Lung (tissue), 16 donors: ENCODE data around the gene DIRAS2. TPM values are rescaled to one million over a fixed set of nuclear protein-coding genes. Genes with fewer than 3 reads are reported as not detected.

Experiments used
- ATAC-seq: fragments of 200-7000 bp; cut with Tn5 transposase; one replicate; pipeline ENCODE4 v1.9.1; 2020; ENCODE audit warnings: moderate number of reproducible peaks; ENCODE audit not compliant: insufficient read depth, low FRiP score
- DNase-seq, 3 donors: peaks; one replicate each; pipeline ENCODE4 v3.0.0-alpha.2; 2013 to 2017
- H3K27ac ChIP-seq, 2 donors: one replicate each; pipeline ENCODE4 v1.5.1; 2013; ENCODE audit warnings: mild to moderate bottlenecking in 2 of 2, moderate library complexity in 2 of 2, control low read depth in 1 of 2, inconsistent platforms in 1 of 2, low read depth in 1 of 2, low read length in 1 of 2
- H3K27me3 ChIP-seq, 3 donors: one replicate each; pipeline ENCODE4 v1.5.1; 2013; ENCODE audit warnings: low read length in 2 of 3; ENCODE audit not compliant: control insufficient read depth in 3 of 3, insufficient read depth in 3 of 3
- H3K36me3 ChIP-seq, 4 donors: one replicate each; pipeline ENCODE4 v1.5.1; 2013; ENCODE audit warnings: low read length in 4 of 4, mild to moderate bottlenecking in 1 of 4, moderate library complexity in 1 of 4; ENCODE audit not compliant: control insufficient read depth in 4 of 4, insufficient read depth in 4 of 4
- H3K4me1 ChIP-seq, 5 donors: one replicate each; pipeline ENCODE4 v1.5.1; 2013; ENCODE audit warnings: low read length in 5 of 5, mild to moderate bottlenecking in 2 of 5, moderate library complexity in 1 of 5; ENCODE audit not compliant: control insufficient read depth in 5 of 5, insufficient read depth in 5 of 5
- H3K4me3 ChIP-seq: one replicate; pipeline ENCODE4 v1.5.1; 2013; ENCODE audit warnings: mild to moderate bottlenecking, control low read depth, moderate library complexity
- H3K9ac ChIP-seq, 2 donors: one replicate each; pipeline ENCODE4 v1.5.1; 2013; ENCODE audit warnings: low read length in 2 of 2, control low read depth in 1 of 2; ENCODE audit not compliant: insufficient read depth in 1 of 2
- H3K9me3 ChIP-seq, 4 donors: one replicate each; pipeline ENCODE4 v1.5.1; 2013; ENCODE audit warnings: low read length in 3 of 4, mild to moderate bottlenecking in 1 of 4, moderate library complexity in 1 of 4; ENCODE audit not compliant: control insufficient read depth in 4 of 4, insufficient read depth in 3 of 4
- CTCF ChIP-seq: IDR thresholded peaks from 2 replicates; pipeline ENCODE4 v1.5.1; 2012; ENCODE audit warnings: mild to moderate bottlenecking; ENCODE audit errors: control extremely low read depth, extremely low read depth
- WGBS, 2 donors: extraction: QIAGEN DNeasy Blood & Tissue Kit; methylation state at CpG; one replicate each; pipeline ENCODE4 v1.1.7; 2013; 5-methylcytosine and 5-hydroxymethylcytosine counted together
- long read RNA-seq, 5 donors: transcript quantifications; one replicate each; lab custom pipeline, GENCODE V29; 2026
- polyA plus RNA-seq, 2 donors: library from polyadenylated mRNA; stranded (reverse); fragments of 200-250 nt; gene quantifications; one replicate each; pipeline ENCODE4 v1.2.1, GENCODE V29; 2013
- total RNA-seq, 2 donors: library from RNA; depleted of rRNA in 1 of 2; stranded (reverse); fragments of >200 nt in 1 of 2; gene quantifications; one replicate each; pipeline ENCODE4 v1.2.1, GENCODE V29; 2014 to 2021
- donor health status: control.
- donor health status: control.
- donor health status: Bipolar disorder and iron deficiency.
- donor health status: healthy.
- donor health status: DM: yes; HTN: yes; CAD: no.

DIRAS2 gene
- total RNA-seq (under 1 TPM; 0.37 to 0.61 TPM), polyA plus RNA-seq (under 1 TPM; 0.02 to 0.04 TPM)
- long read RNA-seq, donor 1 = 0 reads
- long read RNA-seq, donor 2 = 0 reads
- long read RNA-seq, donor 3 = 0 reads
- long read RNA-seq, donor 4 = 0 reads
- long read RNA-seq, donor 5 = 0 reads

- TF ChIP-seq CTCF = no peak
- WGBS, 2 donors = 8% methylated on average over 50 to 53 of the region's 53 CpGs
- Histone ChIP-seq H3K9me3 (no peaks in the 10 kb centered on the region), H3K27ac (no peak within 1 kb of the TSS), H3K36me3 (no peaks in the 10 kb centered on the region), H3K4me3 (no peak within 1 kb of the TSS), H3K27me3 (peaks cover 0 to 60% (median 57%) of the 10 kb centered on the region in 3 donors), H3K4me1 (peaks cover 0 to 11% (median 0%) of the 10 kb centered on the region in 5 donors), H3K9ac (no peak within 1 kb of the TSS)
- DNase-seq (peak; percentile 63 to 65 (median 64)), ATAC-seq (peak; percentile 79)
Observed at GRCh38 chr9:90642570-90643539, at the start of gene DIRAS2. TSS of gene DIRAS2 (minus strand) at chr9:90642824. CDS start at chr9:90613827, 28,997 bp downstream.

- ATAC-seq = no peak
- no peak for TF ChIP-seq CTCF
- H3K9ac ChIP-seq = no peak overlapping the region
- H3K36me3 ChIP-seq = no peaks in the 10 kb centered on the region
- H3K9me3 ChIP-seq = no peaks in the 10 kb centered on the region
- no peak overlapping the region for H3K27ac ChIP-seq
- no peaks in the 10 kb centered on the region for H3K27me3 ChIP-seq
- no peaks in the 10 kb centered on the region for H3K4me1 ChIP-seq
- no peak overlapping the region for H3K4me3 ChIP-seq
- 78 to 91% methylated on average over 5 of the region's 5 CpGs for WGBS, 2 donors
- DNase-seq = no peak
Observed at GRCh38 chr9:90684736-90685135, 42.1 kb upstream of the DIRAS2 start.

- no peaks in the 10 kb centered on the region for H3K4me1 ChIP-seq
- no peak overlapping the region for H3K4me3 ChIP-seq
- H3K9ac ChIP-seq = no peak overlapping the region
- no peaks in the 10 kb centered on the region for H3K36me3 ChIP-seq
- WGBS, 2 donors = 79 to 100% methylated on average over 1 of the region's 1 CpG
- DNase-seq (no peak), ATAC-seq (no peak)
- no peaks in the 10 kb centered on the region for H3K27me3 ChIP-seq
- no peaks in the 10 kb centered on the region for H3K9me3 ChIP-seq
- H3K27ac ChIP-seq = no peak overlapping the region
- TF ChIP-seq CTCF = no peak
Observed at GRCh38 chr9:90684106-90684505, 41.5 kb upstream of the DIRAS2 start.
